T1000 (cell line): ENCODE data around the gene PRR33.

Source experiments
- DNase-seq: peaks from one replicate; lab custom pipeline; 2025; ENCODE audit warnings: mixed read lengths; lab: John Stamatoyannopoulos, UW

The PRR33 gene

GRCh38 chr11:1847006-1847735 is 44.5 kb downstream of the PRR33 start:
- DNase-seq, result no peak

- no peak for DNase-seq
Observed at GRCh38 chr11:1846453-1846932, 45.2 kb downstream of the PRR33 start.

DNA sequence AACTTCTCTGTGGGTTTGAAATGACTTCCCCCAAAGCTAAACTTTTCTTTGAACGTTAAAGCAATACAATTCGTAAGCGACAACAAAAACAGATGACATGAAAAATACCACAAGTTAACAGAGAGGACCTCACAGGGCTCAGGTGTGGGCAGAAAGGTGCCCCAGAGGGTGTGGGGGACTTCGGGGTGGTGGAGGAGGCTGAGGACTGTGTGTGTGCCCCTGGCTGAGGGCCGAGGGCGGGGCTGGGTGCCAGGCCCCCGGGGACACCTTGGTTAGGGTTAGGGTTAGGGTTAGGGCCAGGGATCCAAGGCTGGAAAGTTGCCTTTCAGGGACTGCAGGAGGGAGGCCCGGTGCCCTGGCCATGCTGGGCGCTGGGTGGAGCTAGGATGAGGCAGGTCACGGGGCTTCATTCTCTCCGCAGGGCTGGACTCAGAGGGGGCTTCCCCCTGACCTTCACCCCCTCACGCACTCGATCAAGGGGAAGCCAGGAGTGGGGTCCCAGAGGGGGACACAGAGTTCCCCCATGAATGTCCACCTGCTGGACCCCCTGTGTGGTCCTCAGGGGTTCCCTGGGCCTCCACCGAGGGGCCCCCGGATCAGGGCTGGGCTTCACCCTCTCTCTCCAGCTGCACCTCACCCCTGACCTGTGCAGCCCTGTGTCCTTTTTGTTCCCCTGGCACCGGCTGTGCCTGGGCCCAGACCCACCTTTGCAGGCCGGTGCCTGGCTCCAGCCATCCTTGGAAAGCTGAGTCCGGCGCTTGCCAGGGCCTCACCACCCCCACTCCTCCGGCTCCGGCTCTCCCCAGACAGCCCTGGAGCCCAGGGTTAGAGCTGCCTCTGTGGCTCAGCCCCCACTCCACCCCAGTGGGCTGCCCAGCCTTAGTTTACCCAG is 45.9 kb downstream of the PRR33 start:
- no peak for DNase-seq

- DNase-seq, result no peak
Observed at GRCh38 chr11:1845095-1845429, 46.6 kb downstream of the PRR33 start.

DNA sequence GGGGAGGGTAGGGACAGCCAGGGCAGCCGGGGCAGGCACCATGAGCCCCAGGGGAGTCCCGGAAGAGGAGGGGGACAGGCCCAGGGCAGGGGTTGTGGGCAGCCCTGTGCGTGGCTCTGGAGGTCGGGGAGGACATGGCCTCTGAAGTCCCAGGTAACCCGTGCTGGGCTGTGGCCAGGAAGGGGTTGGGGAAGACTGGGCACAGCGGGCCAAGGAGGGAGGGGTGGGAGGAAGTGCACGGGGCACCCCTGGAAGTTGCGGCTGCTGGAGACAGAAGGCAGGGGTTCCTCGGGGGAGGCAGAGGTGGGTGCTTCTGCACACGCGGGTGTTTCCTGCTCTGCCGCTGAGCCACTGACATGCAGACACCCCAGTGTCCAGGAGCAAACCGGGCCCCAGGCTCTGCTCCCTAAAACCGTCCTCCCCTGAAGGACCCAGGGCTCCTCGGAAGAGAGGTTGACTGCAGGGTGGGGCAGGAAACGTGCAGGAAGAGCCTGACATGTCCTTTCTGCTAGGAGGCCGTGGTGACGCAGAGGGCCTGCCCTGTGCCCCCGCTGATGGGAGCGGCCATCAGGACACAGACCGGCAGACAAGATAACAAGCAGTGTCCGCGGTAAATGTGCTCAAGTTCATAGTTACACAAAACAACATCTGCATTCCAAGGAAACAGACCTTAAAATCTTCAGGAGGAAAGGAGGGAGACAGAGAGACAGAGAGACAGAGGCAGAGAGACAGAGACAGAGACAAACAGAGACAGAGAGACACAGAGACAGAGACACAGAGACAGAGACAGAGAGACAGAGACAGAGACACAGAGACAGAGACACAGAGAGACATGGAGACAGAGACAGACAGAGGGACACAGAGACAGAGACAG is 47.2 kb downstream of the PRR33 start:
- DNase-seq, result no peak

DNA sequence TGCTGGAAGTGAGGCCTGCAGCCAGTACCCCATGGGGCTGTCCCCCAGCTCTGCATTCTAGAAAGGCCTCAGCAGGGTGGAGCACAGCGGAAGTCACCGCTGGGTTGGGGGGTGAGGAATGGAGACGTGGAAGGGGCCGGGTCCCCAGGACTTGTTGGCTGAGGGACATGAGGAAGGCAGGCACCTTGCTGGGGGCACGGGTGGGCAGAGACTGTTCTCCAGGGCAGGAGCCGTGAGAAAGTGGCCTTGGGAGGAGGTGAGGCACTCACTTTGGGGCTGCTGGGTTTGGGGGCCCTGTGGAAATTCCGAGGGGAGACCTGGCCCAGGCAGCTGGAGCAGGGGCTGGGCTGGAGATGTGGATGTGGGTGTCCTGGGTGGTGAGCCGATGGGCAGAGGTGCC is 47.9 kb downstream of the PRR33 start:
- no peak for DNase-seq

DNA sequence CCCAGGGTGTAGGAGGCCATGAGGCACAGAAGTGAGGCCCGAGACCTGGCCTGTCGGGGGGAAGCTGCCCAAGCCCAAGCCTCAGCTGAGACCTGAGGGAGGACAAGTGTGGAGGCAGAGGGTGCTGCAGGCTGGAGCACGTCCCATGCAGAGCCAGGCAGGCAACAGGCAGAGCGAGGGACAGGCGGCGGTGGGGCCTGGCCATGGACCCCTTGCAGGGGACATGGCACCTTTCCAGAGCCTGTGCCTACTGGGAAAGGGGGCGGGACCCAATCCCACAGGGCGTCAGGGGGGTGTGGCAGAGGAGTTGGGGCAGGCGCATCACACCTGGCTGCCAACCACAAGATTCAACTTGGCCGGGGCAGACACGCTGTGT is 48.6 kb downstream of the PRR33 start:
- no peak for DNase-seq

DNA sequence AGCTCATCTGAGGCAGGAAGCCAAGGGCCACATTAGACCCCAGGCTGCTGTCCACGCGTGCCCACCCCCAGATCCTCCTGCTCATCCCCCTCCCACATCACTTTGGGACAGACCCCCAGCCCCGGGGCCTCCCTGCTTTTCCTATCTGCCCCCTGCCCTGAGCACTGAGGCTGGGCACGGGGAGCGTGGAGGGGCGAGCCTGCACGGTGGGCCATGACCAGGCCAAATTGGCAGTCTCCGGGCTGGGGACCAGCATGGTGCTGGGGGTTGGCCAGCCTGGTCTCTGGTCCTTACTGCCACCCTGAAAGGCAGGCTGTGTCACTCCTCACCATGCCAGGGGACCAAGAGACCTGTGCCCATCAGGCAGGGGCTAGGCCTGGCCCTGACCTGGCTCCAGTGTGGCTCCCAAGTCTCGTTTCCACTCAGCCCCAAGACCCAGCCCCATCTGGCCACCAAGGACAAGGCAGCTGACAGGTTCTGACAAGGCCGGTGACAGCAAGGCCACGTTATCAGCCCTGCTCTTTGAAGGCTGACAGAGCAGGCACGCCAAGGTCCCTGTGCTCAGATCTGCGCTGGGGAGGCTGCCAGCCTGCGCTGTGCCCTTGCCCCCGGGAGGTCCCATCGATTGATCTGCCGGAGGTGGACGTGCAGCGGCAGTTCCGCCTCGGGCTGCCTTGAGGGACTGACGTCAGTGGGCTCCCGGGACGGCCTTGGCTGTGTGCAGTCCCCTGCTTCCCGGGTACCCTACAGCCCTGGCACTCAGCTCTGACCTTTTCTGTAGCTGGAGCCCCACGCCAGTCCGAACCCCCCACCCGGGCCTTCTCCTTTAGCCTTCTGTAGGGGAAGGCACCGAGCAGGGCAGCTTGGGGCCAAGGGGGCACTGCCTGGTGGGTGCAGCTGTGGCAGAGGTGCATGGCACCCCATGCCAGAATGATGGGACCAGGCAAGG is 49.3 kb downstream of the PRR33 start:
- DNase-seq, result no peak

DNA sequence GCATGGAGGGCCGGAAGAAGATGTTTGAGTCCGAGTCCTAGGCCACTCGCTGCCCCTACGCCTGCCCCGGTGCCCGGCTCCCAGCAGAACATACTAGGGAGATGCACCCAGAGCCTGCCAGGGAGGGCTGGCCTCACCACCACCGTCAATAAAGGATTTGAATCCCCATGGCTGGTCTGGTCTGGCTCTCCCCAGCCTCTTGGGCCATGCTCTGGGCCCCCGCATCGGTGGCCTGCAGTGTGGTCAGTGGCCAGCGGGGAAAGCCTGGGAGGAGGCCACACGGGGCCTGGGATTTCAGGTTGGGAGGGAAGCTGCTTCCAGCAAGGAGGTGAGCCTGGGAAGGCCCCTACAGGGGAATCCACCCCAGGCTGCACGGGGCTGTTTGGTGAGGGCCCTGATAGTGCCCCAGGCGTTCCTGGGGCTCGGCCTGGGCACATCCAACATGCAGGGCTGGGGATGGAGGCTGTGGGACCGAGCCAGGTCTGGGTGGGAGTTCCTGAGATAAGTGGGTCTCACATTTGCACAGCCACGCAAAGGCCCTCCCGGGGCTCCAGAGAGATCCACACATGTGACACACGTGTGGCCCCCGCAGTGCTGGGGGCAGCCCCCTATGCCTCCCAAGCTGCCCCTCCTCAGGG is 50.1 kb downstream of the PRR33 start:
- DNase-seq, result no peak

- no peak for DNase-seq
Observed at GRCh38 chr11:1840780-1841480, 50.8 kb downstream of the PRR33 start.

DNA sequence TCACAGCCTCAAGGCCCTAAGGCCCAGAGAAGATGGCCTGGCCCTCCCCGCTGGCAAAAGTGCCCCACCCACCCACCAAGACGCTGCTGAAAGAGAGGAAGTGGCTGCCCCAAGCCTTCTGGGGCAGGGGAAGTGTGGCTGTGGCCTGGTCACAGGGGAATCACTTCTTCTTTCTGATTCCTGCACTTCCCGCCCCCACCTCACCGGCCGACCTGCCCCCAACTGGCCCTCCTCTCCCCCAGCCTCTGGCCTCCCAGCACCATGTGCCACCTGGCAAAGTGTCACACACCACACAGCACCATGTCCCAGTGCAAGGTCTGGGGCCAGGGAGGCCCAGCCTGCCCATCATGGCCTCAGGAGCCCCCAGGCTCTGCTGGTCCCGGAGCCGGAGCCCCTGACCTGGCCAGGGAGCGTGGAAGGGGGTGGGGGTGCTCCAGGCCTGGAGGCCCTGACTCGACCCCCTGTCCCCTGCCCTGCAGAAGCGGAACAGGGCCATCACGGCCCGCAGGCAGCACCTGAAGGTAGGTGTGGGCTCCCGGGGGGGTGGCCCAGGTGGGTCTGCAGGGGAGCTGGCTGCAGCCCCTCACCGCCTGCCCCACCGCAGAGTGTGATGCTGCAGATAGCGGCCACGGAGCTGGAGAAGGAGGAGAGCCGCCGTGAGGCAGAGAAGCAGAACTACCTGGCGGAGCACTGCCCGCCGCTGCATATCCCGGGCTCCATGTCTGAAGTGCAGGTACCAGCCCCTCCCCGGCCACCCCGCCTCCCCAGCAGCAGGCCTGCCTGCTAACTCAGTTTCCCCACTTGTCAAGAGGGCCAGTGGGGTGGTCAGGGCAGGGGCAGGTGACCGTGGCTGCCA is 51.5 kb downstream of the PRR33 start:
- DNase-seq, result no peak

- no peak for DNase-seq
Observed at GRCh38 chr11:1839204-1839923, 52.3 kb downstream of the PRR33 start.

DNA sequence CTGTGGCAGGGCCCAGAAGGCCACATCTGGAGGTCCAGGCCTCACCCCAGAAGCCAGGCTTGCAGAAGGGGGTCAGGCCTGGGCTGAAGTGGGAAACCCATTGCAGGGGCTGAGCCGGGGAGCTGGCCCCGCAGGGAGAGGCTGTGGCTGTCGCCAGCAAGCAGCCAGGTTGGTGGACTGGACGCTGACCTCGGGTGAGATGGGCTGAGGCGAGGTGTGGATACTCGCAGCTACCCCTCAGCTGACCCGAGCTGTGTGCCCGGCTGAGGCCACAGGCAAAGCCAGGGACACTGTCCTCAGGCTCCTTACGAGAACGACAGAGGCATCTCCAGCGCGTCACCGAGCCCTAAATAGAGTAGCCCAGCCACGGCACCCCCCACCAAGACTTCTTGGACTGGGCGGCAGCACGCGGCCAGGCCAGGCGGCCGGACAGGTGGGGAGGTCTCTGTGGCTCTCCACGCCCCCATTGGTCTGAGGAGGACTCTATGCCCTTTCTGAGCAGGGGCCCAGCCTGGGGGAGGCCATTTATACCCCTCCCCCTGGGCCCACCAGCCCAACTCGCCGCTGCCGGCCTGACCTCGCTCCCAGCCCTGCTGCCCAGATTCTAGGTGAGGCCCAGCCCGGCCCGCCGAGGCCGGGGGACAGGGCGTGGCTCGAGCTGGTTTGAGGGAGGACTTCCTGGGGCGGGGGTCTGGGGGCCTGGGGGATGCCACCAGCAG is 53.1 kb downstream of the PRR33 start, which contains the start of gene TNNI2:
TSS of gene TNNI2 (plus strand) at position 556 of the 719 bp plus-strand sequence. CDS start 716 bp downstream, outside the sequence.
- DNase-seq, result no peak
